Measurements from ENCODE around the gene LGALS9. TPM values are rescaled to one million over a fixed set of nuclear protein-coding genes. Genes with fewer than 3 reads are reported as not detected.

LGALS9 gene
- total and polyA plus RNA-seq, 4 donors: 19.8 to 228 (median 116) TPM

- no peak for ATAC-seq (ENCODE audit: insufficient read depth, low FRiP score)
- H3K4me1 ChIP-seq (ENCODE audit: control insufficient read depth in 5 of 5, insufficient read depth in 5 of 5, low read length in 5 of 5): peaks cover 0 to 7% (median 0%) of the 10 kb centered on the region in 5 donors
- no peak overlapping the region for H3K27ac ChIP-seq (ENCODE audit: low read depth in 1 of 2, low read length in 1 of 2)
- peaks cover 0 to 42% (median 8%) of the 10 kb centered on the region in 4 donors for H3K36me3 ChIP-seq (ENCODE audit: control insufficient read depth in 4 of 4, insufficient read depth in 4 of 4, low read length in 4 of 4)
- no peaks in the 10 kb centered on the region for H3K27me3 ChIP-seq (ENCODE audit: control insufficient read depth in 3 of 3, insufficient read depth in 3 of 3, low read length in 2 of 3)
- no peaks in the 10 kb centered on the region for H3K9me3 ChIP-seq (ENCODE audit: control insufficient read depth in 4 of 4, insufficient read depth in 3 of 4, low read length in 3 of 4)
- 96% methylated on average over 5 of the region's 5 CpGs for WGBS, 2 donors
- no peak for TF ChIP-seq CTCF (IDR thresholded peaks at IDR 0.05; ENCODE audit: control extremely low read depth, extremely low read depth)
- no peak overlapping the region for H3K4me3 ChIP-seq
- H3K9ac ChIP-seq (ENCODE audit: insufficient read depth in 1 of 2, low read length in 2 of 2): no peak overlapping the region
- no peak for DNase-seq
Observed at GRCh38 chr17:27585792-27586191, 45.2 kb upstream of the LGALS9 start.

GRCh38 chr17:27586203-27586721 is 44.7 kb upstream of the LGALS9 start:
- H3K27ac ChIP-seq (ENCODE audit: low read depth in 1 of 2, low read length in 1 of 2): no peak overlapping the region
- H3K9me3 ChIP-seq (ENCODE audit: control insufficient read depth in 4 of 4, insufficient read depth in 3 of 4, low read length in 3 of 4): no peaks in the 10 kb centered on the region
- peaks cover 0 to 4% (median 0%) of the 10 kb centered on the region in 5 donors for H3K4me1 ChIP-seq (ENCODE audit: control insufficient read depth in 5 of 5, insufficient read depth in 5 of 5, low read length in 5 of 5)
- DNase-seq (no peak), ATAC-seq (ENCODE audit: insufficient read depth, low FRiP score) (no peak)
- WGBS, 2 donors: 89 to 91% methylated on average over 8 of the region's 8 CpGs
- H3K27me3 ChIP-seq (ENCODE audit: control insufficient read depth in 3 of 3, insufficient read depth in 3 of 3, low read length in 2 of 3): no peaks in the 10 kb centered on the region
- no peak overlapping the region for H3K4me3 ChIP-seq
- TF ChIP-seq CTCF (IDR thresholded peaks at IDR 0.05; ENCODE audit: control extremely low read depth, extremely low read depth): no peak
- H3K9ac ChIP-seq (ENCODE audit: insufficient read depth in 1 of 2, low read length in 2 of 2): no peak overlapping the region
- H3K36me3 ChIP-seq (ENCODE audit: control insufficient read depth in 4 of 4, insufficient read depth in 4 of 4, low read length in 4 of 4): peaks cover 0 to 44% (median 8%) of the 10 kb centered on the region in 4 donors

- Histone ChIP-seq H3K27ac (ENCODE audit: low read depth in 1 of 2, low read length in 1 of 2) (no peak overlapping the region), H3K4me1 (ENCODE audit: control insufficient read depth in 5 of 5, insufficient read depth in 5 of 5, low read length in 5 of 5) (no peaks in the 10 kb centered on the region), H3K27me3 (ENCODE audit: control insufficient read depth in 3 of 3, insufficient read depth in 3 of 3, low read length in 2 of 3) (no peaks in the 10 kb centered on the region), H3K9ac (ENCODE audit: insufficient read depth in 1 of 2, low read length in 2 of 2) (no peak overlapping the region), H3K4me3 (no peak overlapping the region), H3K36me3 (ENCODE audit: control insufficient read depth in 4 of 4, insufficient read depth in 4 of 4, low read length in 4 of 4) (peaks cover 0 to 51% (median 17%) of the 10 kb centered on the region in 4 donors), H3K9me3 (ENCODE audit: control insufficient read depth in 4 of 4, insufficient read depth in 3 of 4, low read length in 3 of 4) (no peaks in the 10 kb centered on the region)
- TF ChIP-seq CTCF (IDR thresholded peaks at IDR 0.05; ENCODE audit: control extremely low read depth, extremely low read depth): no peak
- WGBS, 2 donors: 92 to 94% methylated on average over 15 of the region's 15 CpGs
- ATAC-seq (ENCODE audit: insufficient read depth, low FRiP score): no peak
- no peak for DNase-seq
Observed at GRCh38 chr17:27588354-27588753, 42.6 kb upstream of the LGALS9 start.

- Histone ChIP-seq H3K27me3 (ENCODE audit: control insufficient read depth in 3 of 3, insufficient read depth in 3 of 3, low read length in 2 of 3) (no peaks in the 10 kb centered on the region), H3K9ac (ENCODE audit: insufficient read depth in 1 of 2, low read length in 2 of 2) (no peak overlapping the region), H3K4me1 (ENCODE audit: control insufficient read depth in 5 of 5, insufficient read depth in 5 of 5, low read length in 5 of 5) (peaks cover 0 to 4% (median 2%) of the 10 kb centered on the region in 5 donors), H3K4me3 (no peak overlapping the region), H3K9me3 (ENCODE audit: control insufficient read depth in 4 of 4, insufficient read depth in 3 of 4, low read length in 3 of 4) (no peaks in the 10 kb centered on the region), H3K36me3 (ENCODE audit: control insufficient read depth in 4 of 4, insufficient read depth in 4 of 4, low read length in 4 of 4) (peaks cover 0 to 53% (median 21%) of the 10 kb centered on the region in 4 donors), H3K27ac (ENCODE audit: low read depth in 1 of 2, low read length in 1 of 2) (no peak overlapping the region)
- ATAC-seq (ENCODE audit: insufficient read depth, low FRiP score) (no peak), DNase-seq (no peak)
- TF ChIP-seq CTCF (IDR thresholded peaks at IDR 0.05; ENCODE audit: control extremely low read depth, extremely low read depth): no peak
- 97 to 98% methylated on average over 3 of the region's 3 CpGs for WGBS, 2 donors
Observed at GRCh38 chr17:27590864-27591263, 40.1 kb upstream of the LGALS9 start.

Measured in lung (tissue), 12 donors.